ENCODE measurements around the gene NAA50. TPM values are rescaled to one million over a fixed set of nuclear protein-coding genes. Genes with fewer than 3 reads are reported as not detected.

The NAA50 gene
- total and polyA plus RNA-seq, 2 of the 13 experiments (the other 11 are each of a cell fraction or from before 2014, with no cell fraction given): 30.2 to 233 TPM

DNA sequence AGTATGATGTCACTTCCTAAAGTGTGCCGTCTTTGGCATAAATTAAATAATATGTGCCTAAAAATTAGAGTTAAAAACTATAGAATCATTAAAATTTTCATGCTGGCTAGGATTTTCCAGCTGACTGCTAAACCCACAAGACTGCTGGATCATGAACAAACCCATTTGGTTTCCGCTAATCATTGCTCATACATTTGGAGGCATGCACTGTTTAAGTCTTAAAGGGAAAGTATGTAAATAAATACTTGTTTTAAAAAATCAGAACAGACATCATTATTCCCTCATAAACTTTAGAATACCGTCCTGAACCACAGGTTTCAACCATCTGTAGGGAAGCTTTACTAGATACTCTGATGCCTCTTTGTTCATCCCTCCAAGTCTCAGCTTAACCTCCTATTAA, 27.3 kb upstream of the NAA50 start (continued):
- TF ChIP-seq, protein P1, sequence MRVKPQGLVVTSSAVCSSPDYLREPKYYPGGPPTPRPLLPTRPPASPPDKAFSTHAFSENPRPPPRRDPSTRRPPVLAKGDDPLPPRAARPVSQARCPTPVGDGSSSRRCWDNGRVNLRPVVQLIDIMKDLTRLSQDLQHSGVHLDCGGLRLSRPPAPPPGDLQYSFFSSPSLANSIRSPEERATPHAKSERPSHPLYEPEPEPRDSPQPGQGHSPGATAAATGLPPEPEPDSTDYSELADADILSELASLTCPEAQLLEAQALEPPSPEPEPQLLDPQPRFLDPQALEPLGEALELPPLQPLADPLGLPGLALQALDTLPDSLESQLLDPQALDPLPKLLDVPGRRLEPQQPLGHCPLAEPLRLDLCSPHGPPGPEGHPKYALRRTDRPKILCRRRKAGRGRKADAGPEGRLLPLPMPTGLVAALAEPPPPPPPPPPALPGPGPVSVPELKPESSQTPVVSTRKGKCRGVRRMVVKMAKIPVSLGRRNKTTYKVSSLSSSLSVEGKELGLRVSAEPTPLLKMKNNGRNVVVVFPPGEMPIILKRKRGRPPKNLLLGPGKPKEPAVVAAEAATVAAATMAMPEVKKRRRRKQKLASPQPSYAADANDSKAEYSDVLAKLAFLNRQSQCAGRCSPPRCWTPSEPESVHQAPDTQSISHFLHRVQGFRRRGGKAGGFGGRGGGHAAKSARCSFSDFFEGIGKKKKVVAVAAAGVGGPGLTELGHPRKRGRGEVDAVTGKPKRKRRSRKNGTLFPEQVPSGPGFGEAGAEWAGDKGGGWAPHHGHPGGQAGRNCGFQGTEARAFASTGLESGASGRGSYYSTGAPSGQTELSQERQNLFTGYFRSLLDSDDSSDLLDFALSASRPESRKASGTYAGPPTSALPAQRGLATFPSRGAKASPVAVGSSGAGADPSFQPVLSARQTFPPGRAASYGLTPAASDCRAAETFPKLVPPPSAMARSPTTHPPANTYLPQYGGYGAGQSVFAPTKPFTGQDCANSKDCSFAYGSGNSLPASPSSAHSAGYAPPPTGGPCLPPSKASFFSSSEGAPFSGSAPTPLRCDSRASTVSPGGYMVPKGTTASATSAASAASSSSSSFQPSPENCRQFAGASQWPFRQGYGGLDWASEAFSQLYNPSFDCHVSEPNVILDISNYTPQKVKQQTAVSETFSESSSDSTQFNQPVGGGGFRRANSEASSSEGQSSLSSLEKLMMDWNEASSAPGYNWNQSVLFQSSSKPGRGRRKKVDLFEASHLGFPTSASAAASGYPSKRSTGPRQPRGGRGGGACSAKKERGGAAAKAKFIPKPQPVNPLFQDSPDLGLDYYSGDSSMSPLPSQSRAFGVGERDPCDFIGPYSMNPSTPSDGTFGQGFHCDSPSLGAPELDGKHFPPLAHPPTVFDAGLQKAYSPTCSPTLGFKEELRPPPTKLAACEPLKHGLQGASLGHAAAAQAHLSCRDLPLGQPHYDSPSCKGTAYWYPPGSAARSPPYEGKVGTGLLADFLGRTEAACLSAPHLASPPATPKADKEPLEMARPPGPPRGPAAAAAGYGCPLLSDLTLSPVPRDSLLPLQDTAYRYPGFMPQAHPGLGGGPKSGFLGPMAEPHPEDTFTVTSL (CRISPR knock-in tag; IDR thresholded peaks at IDR 0.05; ENCODE audit: borderline replicate concordance): no peak
- TF ChIP-seq, protein P2, sequence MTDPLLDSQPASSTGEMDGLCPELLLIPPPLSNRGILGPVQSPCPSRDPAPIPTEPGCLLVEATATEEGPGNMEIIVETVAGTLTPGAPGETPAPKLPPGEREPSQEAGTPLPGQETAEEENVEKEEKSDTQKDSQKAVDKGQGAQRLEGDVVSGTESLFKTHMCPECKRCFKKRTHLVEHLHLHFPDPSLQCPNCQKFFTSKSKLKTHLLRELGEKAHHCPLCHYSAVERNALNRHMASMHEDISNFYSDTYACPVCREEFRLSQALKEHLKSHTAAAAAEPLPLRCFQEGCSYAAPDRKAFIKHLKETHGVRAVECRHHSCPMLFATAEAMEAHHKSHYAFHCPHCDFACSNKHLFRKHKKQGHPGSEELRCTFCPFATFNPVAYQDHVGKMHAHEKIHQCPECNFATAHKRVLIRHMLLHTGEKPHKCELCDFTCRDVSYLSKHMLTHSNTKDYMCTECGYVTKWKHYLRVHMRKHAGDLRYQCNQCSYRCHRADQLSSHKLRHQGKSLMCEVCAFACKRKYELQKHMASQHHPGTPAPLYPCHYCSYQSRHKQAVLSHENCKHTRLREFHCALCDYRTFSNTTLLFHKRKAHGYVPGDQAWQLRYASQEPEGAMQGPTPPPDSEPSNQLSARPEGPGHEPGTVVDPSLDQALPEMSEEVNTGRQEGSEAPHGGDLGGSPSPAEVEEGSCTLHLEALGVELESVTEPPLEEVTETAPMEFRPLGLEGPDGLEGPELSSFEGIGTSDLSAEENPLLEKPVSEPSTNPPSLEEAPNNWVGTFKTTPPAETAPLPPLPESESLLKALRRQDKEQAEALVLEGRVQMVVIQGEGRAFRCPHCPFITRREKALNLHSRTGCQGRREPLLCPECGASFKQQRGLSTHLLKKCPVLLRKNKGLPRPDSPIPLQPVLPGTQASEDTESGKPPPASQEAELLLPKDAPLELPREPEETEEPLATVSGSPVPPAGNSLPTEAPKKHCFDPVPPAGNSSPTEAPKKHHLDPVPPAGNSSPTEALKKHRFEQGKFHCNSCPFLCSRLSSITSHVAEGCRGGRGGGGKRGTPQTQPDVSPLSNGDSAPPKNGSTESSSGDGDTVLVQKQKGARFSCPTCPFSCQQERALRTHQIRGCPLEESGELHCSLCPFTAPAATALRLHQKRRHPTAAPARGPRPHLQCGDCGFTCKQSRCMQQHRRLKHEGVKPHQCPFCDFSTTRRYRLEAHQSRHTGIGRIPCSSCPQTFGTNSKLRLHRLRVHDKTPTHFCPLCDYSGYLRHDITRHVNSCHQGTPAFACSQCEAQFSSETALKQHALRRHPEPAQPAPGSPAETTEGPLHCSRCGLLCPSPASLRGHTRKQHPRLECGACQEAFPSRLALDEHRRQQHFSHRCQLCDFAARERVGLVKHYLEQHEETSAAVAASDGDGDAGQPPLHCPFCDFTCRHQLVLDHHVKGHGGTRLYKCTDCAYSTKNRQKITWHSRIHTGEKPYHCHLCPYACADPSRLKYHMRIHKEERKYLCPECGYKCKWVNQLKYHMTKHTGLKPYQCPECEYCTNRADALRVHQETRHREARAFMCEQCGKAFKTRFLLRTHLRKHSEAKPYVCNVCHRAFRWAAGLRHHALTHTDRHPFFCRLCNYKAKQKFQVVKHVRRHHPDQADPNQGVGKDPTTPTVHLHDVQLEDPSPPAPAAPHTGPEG (CRISPR knock-in tag; IDR thresholded peaks at IDR 0.05): no peak
- TF ChIP-seq ZFP90 (CRISPR knock-in tag; IDR thresholded peaks at IDR 0.05; ENCODE audit: borderline replicate concordance): no peak
- no peak for TF ChIP-seq ZNF510 (CRISPR knock-in tag; IDR thresholded peaks at IDR 0.05; ENCODE audit: low read depth)
- no peak for TF ChIP-seq ZNF747 (CRISPR knock-in tag; IDR thresholded peaks at IDR 0.05; ENCODE audit: borderline replicate concordance)

Data from HepG2 (cell line).